Smooth muscle cell of the pulmonary artery (primary cell): Measurements from ENCODE around the gene OR9Q2. TPM values are rescaled to one million over a fixed set of nuclear protein-coding genes. Genes with fewer than 3 reads are reported as not detected.

Source experiments
- total RNA-seq: library from RNA; depleted of rRNA; stranded (reverse); fragments of >200 nt; gene quantifications from 2 replicates; pipeline ENCODE4 v1.2.3, GENCODE V29; 2014

OR9Q2 gene
- total RNA-seq, result not detected in 2 replicates

GRCh38 chr11:58188770-58189169 lies at the start of gene OR9Q2:
Gene OR9Q2 (plus strand): TSS chr11:58189070. CDS start chr11:58190491, 1,421 bp downstream.

GRCh38 chr11:58204042-58204441 lies 15.2 kb downstream of the OR9Q2 start, which contains the start of gene OR1S2:
Gene OR1S2 (minus strand): TSS chr11:58204142. CDS start chr11:58204142, 0 bp downstream.

GRCh38 chr11:58212420-58212819 lies 23.6 kb downstream of the OR9Q2 start, which contains the start of gene OR1S1:
Gene OR1S1 (plus strand): TSS chr11:58212720.

Other genes with a start within 250 kb of the OR9Q2 start
- gene OR9Q1, start 165.2 kb upstream of the OR9Q2 start, total RNA-seq, result not detected in 2 replicates
- not detected in 2 replicates for gene OR6Q1, start 158.1 kb upstream of the OR9Q2 start, total RNA-seq
- not detected in 2 replicates for gene OR9I1, start 63.5 kb upstream of the OR9Q2 start, total RNA-seq
- gene OR1S2, start 15.1 kb downstream of the OR9Q2 start, total RNA-seq, result not detected in 2 replicates
- not detected in 2 replicates for gene OR1S1, start 23.6 kb downstream of the OR9Q2 start, total RNA-seq
- not detected in 2 replicates for gene OR10Q1, start 39.8 kb downstream of the OR9Q2 start, total RNA-seq
- not detected in 2 replicates for gene OR10W1, start 79.2 kb downstream of the OR9Q2 start, total RNA-seq
- not detected in 2 replicates for gene OR5B17, start 170.0 kb downstream of the OR9Q2 start, total RNA-seq
- gene OR5B3, start 217.8 kb downstream of the OR9Q2 start, total RNA-seq, result not detected in 2 replicates
- not detected in 2 replicates for gene OR5B2, start 239.1 kb downstream of the OR9Q2 start, total RNA-seq